A673 (cell line): ENCODE results near the gene POGK.

Source experiments
- CTCF ChIP-seq: fragments of 300-800, 200-600 bp; sonication (generic); conservative IDR thresholded peaks from 2 replicates; pipeline ENCODE4 v1.5.1; 2017; ENCODE audit warnings: low read depth, mild to moderate bottlenecking, antibody characterized with exemption, low read length, moderate library complexity, mixed read lengths
- EZH2 ChIP-seq: fragments of 200-600 bp; sonication (generic); IDR thresholded peaks from 2 replicates; pipeline ENCODE4 v1.6.1; 2017; ENCODE audit warnings: borderline replicate concordance, low read depth, mild to moderate bottlenecking, mixed read lengths, antibody characterized with exemption, low read length; ENCODE audit not compliant: poor library complexity, severe bottlenecking

- TF ChIP-seq CTCF: no peak
- TF ChIP-seq EZH2: no peak
Observed at GRCh38 chr1:166900987-166901386, 61.7 kb downstream of the POGK start.
